Neural cell (in vitro differentiated cells): Measurements from ENCODE around the gene KRTAP10-3.

Experiments used
- EP300 ChIP-seq: fragments of 450-650 bp; conservative IDR thresholded peaks from 2 replicates; pipeline ENCODE4 v1.6.1; 2014; ENCODE audit warnings: antibody characterized with exemption, mild to moderate bottlenecking, moderate library complexity; ENCODE audit not compliant: poor library complexity, severe bottlenecking
- EZH2 ChIP-seq: fragments of 200-600, 300-800 bp; shearing (Covaris generic), sonication (generic); IDR thresholded peaks from 2 replicates; pipeline ENCODE4 v1.6.1; 2014; ENCODE audit warnings: antibody characterized with exemption, low read length, borderline replicate concordance, mild to moderate bottlenecking; ENCODE audit not compliant: insufficient read depth, poor library complexity, severe bottlenecking
- POLR2AphosphoS5 ChIP-seq: IDR thresholded peaks from 2 replicates; pipeline ENCODE4 v1.6.1; 2012
- RAD21 ChIP-seq: fragments of 450-650 bp; conservative IDR thresholded peaks from 2 replicates; pipeline ENCODE4 v1.6.1; 2014; ENCODE audit warnings: antibody characterized with exemption, mild to moderate bottlenecking, moderate library complexity
- TAF1 ChIP-seq: IDR thresholded peaks from 2 replicates; pipeline ENCODE4 v1.6.1; 2012; ENCODE audit warnings: low read depth
- TF ChIP-seq, protein P1 (sequence below): fragments of 450-650 bp; IDR thresholded peaks from 2 replicates; pipeline ENCODE4 v1.5.1; 2014; ENCODE audit warnings: antibody characterized with exemption, mild to moderate bottlenecking, moderate library complexity; ENCODE audit not compliant: poor library complexity, severe bottlenecking

DNA sequence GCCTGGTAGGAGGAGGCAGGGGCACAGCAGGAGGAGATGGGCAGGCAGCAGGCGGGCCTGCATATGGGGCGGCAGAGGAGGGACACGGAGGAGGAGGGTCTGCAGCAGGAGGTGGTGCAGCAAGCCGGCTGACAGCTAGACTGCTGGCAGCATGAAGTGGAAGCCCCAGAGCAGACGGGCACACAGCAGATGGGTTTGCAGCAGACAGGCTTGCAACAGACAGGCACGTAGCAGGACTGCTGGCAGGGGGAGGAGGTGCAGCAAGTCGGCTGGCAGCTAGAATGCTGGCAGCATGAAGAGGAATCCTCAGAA is 21.2 kb upstream of the KRTAP10-3 start:
- TF ChIP-seq TAF1 (no peak), POLR2AphosphoS5 (no peak), EP300 (no peak), EZH2 (no peak), RAD21 (no peak)
- TF ChIP-seq, protein P1, sequence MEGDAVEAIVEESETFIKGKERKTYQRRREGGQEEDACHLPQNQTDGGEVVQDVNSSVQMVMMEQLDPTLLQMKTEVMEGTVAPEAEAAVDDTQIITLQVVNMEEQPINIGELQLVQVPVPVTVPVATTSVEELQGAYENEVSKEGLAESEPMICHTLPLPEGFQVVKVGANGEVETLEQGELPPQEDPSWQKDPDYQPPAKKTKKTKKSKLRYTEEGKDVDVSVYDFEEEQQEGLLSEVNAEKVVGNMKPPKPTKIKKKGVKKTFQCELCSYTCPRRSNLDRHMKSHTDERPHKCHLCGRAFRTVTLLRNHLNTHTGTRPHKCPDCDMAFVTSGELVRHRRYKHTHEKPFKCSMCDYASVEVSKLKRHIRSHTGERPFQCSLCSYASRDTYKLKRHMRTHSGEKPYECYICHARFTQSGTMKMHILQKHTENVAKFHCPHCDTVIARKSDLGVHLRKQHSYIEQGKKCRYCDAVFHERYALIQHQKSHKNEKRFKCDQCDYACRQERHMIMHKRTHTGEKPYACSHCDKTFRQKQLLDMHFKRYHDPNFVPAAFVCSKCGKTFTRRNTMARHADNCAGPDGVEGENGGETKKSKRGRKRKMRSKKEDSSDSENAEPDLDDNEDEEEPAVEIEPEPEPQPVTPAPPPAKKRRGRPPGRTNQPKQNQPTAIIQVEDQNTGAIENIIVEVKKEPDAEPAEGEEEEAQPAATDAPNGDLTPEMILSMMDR = no peak
